ENCODE data around the gene IP6K2. TPM values are rescaled to one million over a fixed set of nuclear protein-coding genes. Genes with fewer than 3 reads are reported as not detected.

Gene IP6K2
- polyA plus RNA-seq, 2 of the 4 experiments (the other 2 are of a cell fraction), result 61.9 to 78.4 TPM

DNA sequence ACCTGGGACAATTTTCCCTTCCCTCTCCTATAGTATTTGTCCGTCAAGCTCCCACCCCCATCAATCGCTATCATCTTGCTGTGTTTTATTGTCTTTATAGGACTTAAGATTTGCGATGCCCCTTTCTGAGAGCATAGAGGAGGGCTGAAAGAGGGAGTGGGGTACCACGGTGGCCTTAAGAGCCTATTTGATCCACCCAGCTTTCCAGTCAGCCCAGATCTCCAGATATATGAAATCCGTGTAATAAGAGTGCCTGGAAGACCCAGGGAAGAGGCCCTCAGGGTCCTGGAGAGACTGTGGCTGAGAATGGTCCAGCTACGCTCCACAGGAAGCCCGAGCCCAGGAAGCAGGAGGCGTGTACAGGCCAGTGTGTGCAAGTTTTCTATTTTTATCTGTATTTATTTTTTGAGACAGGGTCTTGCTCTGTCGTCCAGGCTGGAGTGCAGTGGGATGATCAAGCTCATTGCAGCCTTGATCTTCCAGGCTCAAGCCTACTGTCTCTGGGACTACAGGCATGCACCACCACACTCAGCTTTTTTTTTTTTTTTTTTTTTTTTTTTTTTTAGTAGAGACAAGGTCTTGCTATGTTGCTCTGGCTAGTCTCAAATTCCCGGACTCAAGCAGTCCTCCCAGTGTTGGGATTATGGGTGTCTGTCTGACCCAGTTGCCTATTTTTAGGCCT, 30.3 kb downstream of the IP6K2 start:
- TF ChIP-seq BHLHE40 (IDR thresholded peaks at IDR 0.05; ENCODE audit: low read depth, low read length), result no peak
- no peak for TF ChIP-seq SMC3 (IDR thresholded peaks at IDR 0.05)
- no peak for TF ChIP-seq HOXB13 (CRISPR knock-in tag; IDR thresholded peaks at IDR 0.05; ENCODE audit: low read depth)
- TF ChIP-seq TFCP2L1 (CRISPR knock-in tag; IDR thresholded peaks at IDR 0.05), result no peak
- TF ChIP-seq, protein P1, sequence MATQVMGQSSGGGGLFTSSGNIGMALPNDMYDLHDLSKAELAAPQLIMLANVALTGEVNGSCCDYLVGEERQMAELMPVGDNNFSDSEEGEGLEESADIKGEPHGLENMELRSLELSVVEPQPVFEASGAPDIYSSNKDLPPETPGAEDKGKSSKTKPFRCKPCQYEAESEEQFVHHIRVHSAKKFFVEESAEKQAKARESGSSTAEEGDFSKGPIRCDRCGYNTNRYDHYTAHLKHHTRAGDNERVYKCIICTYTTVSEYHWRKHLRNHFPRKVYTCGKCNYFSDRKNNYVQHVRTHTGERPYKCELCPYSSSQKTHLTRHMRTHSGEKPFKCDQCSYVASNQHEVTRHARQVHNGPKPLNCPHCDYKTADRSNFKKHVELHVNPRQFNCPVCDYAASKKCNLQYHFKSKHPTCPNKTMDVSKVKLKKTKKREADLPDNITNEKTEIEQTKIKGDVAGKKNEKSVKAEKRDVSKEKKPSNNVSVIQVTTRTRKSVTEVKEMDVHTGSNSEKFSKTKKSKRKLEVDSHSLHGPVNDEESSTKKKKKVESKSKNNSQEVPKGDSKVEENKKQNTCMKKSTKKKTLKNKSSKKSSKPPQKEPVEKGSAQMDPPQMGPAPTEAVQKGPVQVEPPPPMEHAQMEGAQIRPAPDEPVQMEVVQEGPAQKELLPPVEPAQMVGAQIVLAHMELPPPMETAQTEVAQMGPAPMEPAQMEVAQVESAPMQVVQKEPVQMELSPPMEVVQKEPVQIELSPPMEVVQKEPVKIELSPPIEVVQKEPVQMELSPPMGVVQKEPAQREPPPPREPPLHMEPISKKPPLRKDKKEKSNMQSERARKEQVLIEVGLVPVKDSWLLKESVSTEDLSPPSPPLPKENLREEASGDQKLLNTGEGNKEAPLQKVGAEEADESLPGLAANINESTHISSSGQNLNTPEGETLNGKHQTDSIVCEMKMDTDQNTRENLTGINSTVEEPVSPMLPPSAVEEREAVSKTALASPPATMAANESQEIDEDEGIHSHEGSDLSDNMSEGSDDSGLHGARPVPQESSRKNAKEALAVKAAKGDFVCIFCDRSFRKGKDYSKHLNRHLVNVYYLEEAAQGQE (IDR thresholded peaks at IDR 0.05), result no peak
- TF ChIP-seq CEBPB (IDR thresholded peaks at IDR 0.05), result no peak
- TF ChIP-seq, protein P2, sequence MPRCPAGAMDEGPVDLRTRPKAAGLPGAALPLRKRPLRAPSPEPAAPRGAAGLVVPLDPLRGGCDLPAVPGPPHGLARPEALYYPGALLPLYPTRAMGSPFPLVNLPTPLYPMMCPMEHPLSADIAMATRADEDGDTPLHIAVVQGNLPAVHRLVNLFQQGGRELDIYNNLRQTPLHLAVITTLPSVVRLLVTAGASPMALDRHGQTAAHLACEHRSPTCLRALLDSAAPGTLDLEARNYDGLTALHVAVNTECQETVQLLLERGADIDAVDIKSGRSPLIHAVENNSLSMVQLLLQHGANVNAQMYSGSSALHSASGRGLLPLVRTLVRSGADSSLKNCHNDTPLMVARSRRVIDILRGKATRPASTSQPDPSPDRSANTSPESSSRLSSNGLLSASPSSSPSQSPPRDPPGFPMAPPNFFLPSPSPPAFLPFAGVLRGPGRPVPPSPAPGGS (IDR thresholded peaks at IDR 0.05), result no peak
- no peak for TF ChIP-seq NFE2L2 (conservative IDR thresholded peaks at IDR 0.05; ENCODE audit: low read length)
- no peak for TF ChIP-seq FOSB (CRISPR knock-in tag; IDR thresholded peaks at IDR 0.05)
- TF ChIP-seq SREBF2 (IDR thresholded peaks at IDR 0.05), result no peak
- TF ChIP-seq RAD21 (conservative IDR thresholded peaks at IDR 0.05 in 1 of 2, IDR thresholded peaks at IDR 0.05 in 1 of 2), result no peak
- TF ChIP-seq CBX8 (IDR thresholded peaks at IDR 0.05), result no peak
- TF ChIP-seq RCOR1 (IDR thresholded peaks at IDR 0.05; ENCODE audit: low read depth, low read length), result no peak
- peak overlapping the region; percentile 52 for H3K4me3 ChIP-seq
- H3K4me2 ChIP-seq, result peak overlapping the region; percentile 97
- ChIA-PET CTCF (interaction anchor here (0.6 to 1.9 kb wide), 10 partner anchors 9 to 131 kb away, joined by 3 to 8 read pairs (median 4); no protein-coding TSS in a partner anchor), POLR2A (interaction anchor here (1.5 kb wide), 1 partner anchor 335 kb away, joined by 3 read pairs; the partner anchor contains the start of gene NDUFAF3)
- peak overlapping the region in 1 of 2 experiments; percentile 94; a peak in 3 of 6 replicates for H3K27ac ChIP-seq
- no peaks in the 10 kb centered on the region for H3K9me3 ChIP-seq
- peaks cover 18% of the 10 kb centered on the region for H3K4me1 ChIP-seq
- 81% methylated on average over 10 of the region's 10 CpGs for WGBS (ENCODE audit: missing lambda C conversion rate)
- FAIRE-seq, result no peak
- DNase-seq (ENCODE audit: low read depth in 1 of 2, low spot score in 1 of 2), result no peak
- ATAC-seq, result peak in 1 of 2 experiments; percentile 4; a peak in 3 of 6 replicates

DNA sequence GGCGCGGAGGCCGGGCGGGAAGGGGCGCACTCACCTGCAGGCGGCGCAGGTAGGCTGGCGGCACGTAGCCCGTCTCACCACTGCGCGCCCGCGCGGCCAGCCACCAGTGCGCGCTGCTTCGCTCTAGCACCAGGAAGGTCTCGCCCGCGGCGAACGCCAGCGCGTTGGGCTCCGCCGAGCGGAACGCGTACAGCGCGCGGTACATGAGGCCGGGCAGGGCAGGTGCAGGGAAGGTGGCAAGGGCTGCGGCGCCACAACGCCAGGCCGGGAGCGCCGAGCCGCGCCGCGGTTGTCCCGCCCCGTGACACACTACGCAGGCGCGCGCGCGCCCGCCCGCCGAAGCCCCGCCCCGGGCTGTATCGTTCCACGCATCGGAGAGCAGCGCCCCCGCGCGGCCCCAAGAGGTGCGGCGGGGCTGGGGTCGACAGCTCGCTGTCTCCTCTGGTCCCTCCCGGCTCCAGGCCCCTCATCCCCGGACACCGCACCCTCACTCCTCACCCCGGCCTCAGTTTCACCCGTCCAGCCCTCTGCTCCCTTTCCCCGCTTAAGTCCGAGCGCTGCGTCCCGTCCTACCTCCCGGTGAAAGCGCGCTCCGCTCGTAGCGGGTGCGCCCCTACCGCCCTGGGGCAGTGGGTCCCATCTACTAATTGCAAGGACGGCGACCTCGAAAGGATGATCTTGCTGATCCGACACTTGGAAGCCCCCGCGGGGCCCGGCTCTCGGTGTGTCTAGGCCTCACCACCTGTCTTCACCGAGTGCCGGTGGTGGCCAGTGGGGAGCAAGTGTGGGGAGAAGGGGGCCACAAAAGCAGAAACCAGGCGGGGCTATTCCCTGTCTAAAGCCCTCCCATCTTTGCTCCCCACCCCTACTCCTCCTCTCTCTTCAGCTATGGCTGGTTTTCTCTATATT, 31.2 kb downstream of the IP6K2 start, which contains the start of gene NCKIPSD:
TSS of gene NCKIPSD (minus strand) at position 313 of the 909 bp plus-strand sequence. CDS start at position 205, 108 bp downstream.
- Histone ChIP-seq H3K4me1 (peaks cover 19% of the 10 kb centered on the region), H3K27ac (peak within 1 kb of the TSS; percentile 84 to 94), H3K4me3 (peak within 1 kb of the TSS; percentile 52), H3K4me2 (peak within 1 kb of the TSS; percentile 97), H3K9me3 (no peaks in the 10 kb centered on the region)
- DNase-seq (ENCODE audit: low read depth in 1 of 2, low spot score in 1 of 2) (peak; percentile 69 to 82), FAIRE-seq (no peak), ATAC-seq (peak; percentile 81 to 87)
- WGBS (ENCODE audit: missing lambda C conversion rate), result 16% methylated on average over 7 of the region's 97 CpGs
- CTCF ChIA-PET, result interaction anchor here (0.6 to 1.9 kb wide), 13 partner anchors 9 to 403 kb away, joined by 3 to 8 read pairs (median 4); no protein-coding TSS in a partner anchor
- POLR2A ChIA-PET, result interaction anchor here (0.7 to 1.5 kb wide), 2 partner anchors 17 to 336 kb away, joined by 3 read pairs; partner anchors contain the start of gene NDUFAF3
- TF ChIP-seq, protein P3, sequence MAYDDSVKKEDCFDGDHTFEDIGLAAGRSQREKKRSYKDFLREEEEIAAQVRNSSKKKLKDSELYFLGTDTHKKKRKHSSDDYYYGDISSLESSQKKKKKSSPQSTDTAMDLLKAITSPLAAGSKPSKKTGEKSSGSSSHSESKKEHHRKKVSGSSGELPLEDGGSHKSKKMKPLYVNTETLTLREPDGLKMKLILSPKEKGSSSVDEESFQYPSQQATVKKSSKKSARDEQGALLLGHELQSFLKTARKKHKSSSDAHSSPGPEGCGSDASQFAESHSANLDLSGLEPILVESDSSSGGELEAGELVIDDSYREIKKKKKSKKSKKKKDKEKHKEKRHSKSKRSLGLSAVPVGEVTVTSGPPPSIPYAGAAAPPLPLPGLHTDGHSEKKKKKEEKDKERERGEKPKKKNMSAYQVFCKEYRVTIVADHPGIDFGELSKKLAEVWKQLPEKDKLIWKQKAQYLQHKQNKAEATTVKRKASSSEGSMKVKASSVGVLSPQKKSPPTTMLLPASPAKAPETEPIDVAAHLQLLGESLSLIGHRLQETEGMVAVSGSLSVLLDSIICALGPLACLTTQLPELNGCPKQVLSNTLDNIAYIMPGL (CRISPR knock-in tag; IDR thresholded peaks at IDR 0.05; ENCODE audit: borderline replicate concordance), result peak; percentile 54; the same call in 1 of the 2 replicates
- TF ChIP-seq RAD21 (conservative IDR thresholded peaks at IDR 0.05 in 1 of 2, IDR thresholded peaks at IDR 0.05 in 1 of 2) (peak; percentile 39 to 66; a peak in 4 of 5 replicates), PHF8 (IDR thresholded peaks at IDR 0.05; ENCODE audit: borderline replicate concordance, low read depth) (peak; percentile 58; the same call in 1 of the 2 replicates), SMC3 (IDR thresholded peaks at IDR 0.05) (peak; percentile 47), EHMT2 (IDR thresholded peaks at IDR 0.05; ENCODE audit: low read depth) (no peak), EP300 (IDR thresholded peaks at IDR 0.05) (no peak), MYC (IDR thresholded peaks at IDR 0.05; ENCODE audit: borderline replicate concordance, low read length) (0 out of 2 replicates have a peak, but pooled peaks have one; percentile 25), JUN (IDR thresholded peaks at IDR 0.05) (peak in 1 of 2 experiments; percentile 73; a peak in 2 of 5 replicates), POLR2A (IDR thresholded peaks at IDR 0.05; ENCODE audit: low read length) (peak; percentile 93), FOSL2 (IDR thresholded peaks at IDR 0.05) (no peak), FOSL2 (CRISPR knock-in tag; IDR thresholded peaks at IDR 0.05) (0 out of 2 replicates have a peak, but pooled peaks have one; percentile 18)
- TF ChIP-seq, protein P2 (IDR thresholded peaks at IDR 0.05), result peak; percentile 51; the same call in 1 of the 3 replicates
- TF ChIP-seq, protein P4, sequence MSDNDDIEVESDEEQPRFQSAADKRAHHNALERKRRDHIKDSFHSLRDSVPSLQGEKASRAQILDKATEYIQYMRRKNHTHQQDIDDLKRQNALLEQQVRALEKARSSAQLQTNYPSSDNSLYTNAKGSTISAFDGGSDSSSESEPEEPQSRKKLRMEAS (IDR thresholded peaks at IDR 0.05), result peak; percentile 43; the same call in 1 of the 2 replicates
